Ishikawa (cell line): ENCODE measurements around the gene LIPE.

ENCODE experiments used
- CREB1 ChIP-seq: IDR thresholded peaks from 2 replicates; pipeline ENCODE4 v1.6.1; 2012; ENCODE audit warnings: low read depth
- EGR1 ChIP-seq: IDR thresholded peaks from 2 replicates; pipeline ENCODE4 v1.6.1; 2012
- EP300 ChIP-seq: IDR thresholded peaks from 2 replicates; pipeline ENCODE4 v1.6.1; 2012; ENCODE audit warnings: borderline replicate concordance
- RAD21 ChIP-seq: IDR thresholded peaks from 2 replicates; pipeline ENCODE4 v1.6.1; 2012; ENCODE audit warnings: low read depth
- REST ChIP-seq: IDR thresholded peaks from 2 replicates; pipeline ENCODE4 v1.6.1; 2012; ENCODE audit warnings: low read depth, mild to moderate bottlenecking
- TAF1 ChIP-seq: IDR thresholded peaks from 2 replicates; pipeline ENCODE4 v1.6.1; 2012; ENCODE audit warnings: low read depth, mild to moderate bottlenecking
- TEAD4 ChIP-seq: IDR thresholded peaks from 2 replicates; pipeline ENCODE4 v1.6.1; 2012
- USF1 ChIP-seq: IDR thresholded peaks from 2 replicates; pipeline ENCODE4 v1.6.1; 2012
- YY1 ChIP-seq: IDR thresholded peaks from 2 replicates; pipeline ENCODE4 v1.6.1; 2012; ENCODE audit warnings: low read depth
- ZBTB7A ChIP-seq: IDR thresholded peaks from 2 replicates; pipeline ENCODE4 v1.6.1; 2012; ENCODE audit warnings: low read depth

DNA sequence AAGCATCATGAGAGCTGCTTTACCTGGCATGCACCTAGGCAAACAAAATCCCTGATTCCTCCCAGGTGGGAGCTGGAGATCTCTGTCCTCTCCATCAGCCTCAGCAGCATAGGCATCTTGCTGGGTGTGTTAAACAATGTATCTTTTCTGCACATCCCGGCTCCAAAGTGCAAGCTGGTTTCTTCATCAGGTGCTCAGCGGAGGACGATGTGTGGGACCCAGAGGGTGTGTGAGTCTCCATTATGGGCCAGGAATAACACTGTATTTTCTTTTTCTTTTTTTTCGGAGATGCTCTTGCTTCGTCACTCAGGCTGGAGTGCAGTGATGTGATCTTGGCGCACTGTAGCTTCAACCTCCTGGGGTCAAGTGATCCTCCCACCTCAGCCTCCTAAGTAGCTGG is 47.0 kb downstream of the LIPE start:
- TF ChIP-seq CREB1 (no peak), REST (no peak), TAF1 (no peak), RAD21 (no peak), EGR1 (no peak), TEAD4 (no peak), ZBTB7A (no peak), YY1 (no peak), EP300 (no peak), USF1 (no peak)
